GM12878 (cell line): ENCODE data around the gene FXYD3. TPM values are rescaled to one million over a fixed set of nuclear protein-coding genes. Genes with fewer than 3 reads are reported as not detected.
A peak's percentile ranks its signal among the peaks of the same experiment; 100 is the strongest.

Experiments used
- ATAC-seq: fragments of 200-7000 bp; cut with Tn5 transposase; 3 replicates; pipeline ENCODE4 v1.9.1; 2020; ENCODE audit warnings: mild to moderate bottlenecking, moderate library complexity
- BruUV-seq: library from RNA; stranded (reverse); fragments of 400-500 nt; replicated peaks from 2 replicates; lab custom pipeline; 2021; lab: Mats Ljungman, UMichigan
- CTCF ChIA-PET: fragments of 300-600 bp; sonication (Branson Sonifier 250); formaldehyde crosslinking; extraction: SDS; loops from one replicate; lab custom pipeline; 2021; ENCODE audit warnings: inconsistent platforms; lab: Yijun Ruan, JAX
- POLR2A ChIA-PET: fragments of 350-600 bp; formaldehyde crosslinking; extraction: SDS; loops from one replicate; lab custom pipeline; 2021; ENCODE audit warnings: inconsistent platforms; lab: Charles Lee
- RAD21 ChIA-PET: fragments of 300-600 bp; sonication (Branson Sonifier 250); formaldehyde crosslinking; loops from one replicate; lab custom pipeline; 2023; ENCODE audit warnings: antibody characterized with exemption; ENCODE audit not compliant: unreplicated experiment; lab: Charles Lee
- SMC1A ChIA-PET: fragments of 300-600 bp; sonication (Branson Sonifier 250); formaldehyde crosslinking; loops from one replicate; lab custom pipeline; 2023; ENCODE audit not compliant: unreplicated experiment, uncharacterized antibody; lab: Charles Lee
- DNase-seq: peaks from one replicate; pipeline ENCODE4 v3.0.0-alpha.2; 2011; ENCODE audit warnings: low read depth, low spot score
- FAIRE-seq: peaks from 3 replicates; lab custom pipeline; 2011; peaks lifted over from hg19 to GRCh38; lab: Jason Lieb, UNC
- H2AFZ ChIP-seq: 2 replicates; pipeline ENCODE4 v1.6.0; 2011; ENCODE audit warnings: low read depth, low read length, control low read depth; ENCODE audit not compliant: control insufficient read depth
- H3K27ac ChIP-seq: 2 replicates; pipeline ENCODE4 v1.5.1; 2011; ENCODE audit warnings: control low read depth; ENCODE audit not compliant: control insufficient read depth, insufficient read depth
- H3K27me3 ChIP-seq, 2 experiments: replicated peaks in 1 of 2; 2 replicates each; pipeline versions ENCODE4 v1.6.0 to v1.6.1; 2011; ENCODE audit warnings: low read length in 1 of 2; ENCODE audit not compliant: control insufficient read depth in 2 of 2, insufficient read depth in 2 of 2
- H3K36me3 ChIP-seq, 2 experiments: 2 replicates each; pipeline ENCODE4 v1.5.1; 2011; ENCODE audit warnings: low read length in 1 of 2; ENCODE audit not compliant: control insufficient read depth in 2 of 2, insufficient read depth in 2 of 2
- H3K4me1 ChIP-seq: 2 replicates; pipeline ENCODE4 v1.6.1; 2011; ENCODE audit warnings: mild to moderate bottlenecking, low read length, moderate library complexity, mixed read lengths; ENCODE audit not compliant: control insufficient read depth, insufficient read depth
- H3K4me2 ChIP-seq: 2 replicates; pipeline ENCODE4 v1.6.0; 2011; ENCODE audit warnings: control low read depth; ENCODE audit not compliant: control insufficient read depth, insufficient read depth
- H3K4me3 ChIP-seq: fragments of 200-600 bp; sonication (generic); 2 replicates; pipeline ENCODE4 v1.5.1; 2016
- H3K79me2 ChIP-seq: 2 replicates; pipeline ENCODE4 v1.6.0; 2011; ENCODE audit warnings: low read length; ENCODE audit not compliant: control insufficient read depth, insufficient read depth
- H3K9ac ChIP-seq: 2 replicates; pipeline ENCODE4 v1.8.0; 2011; ENCODE audit warnings: low read length, control low read depth, mixed read lengths; ENCODE audit not compliant: control insufficient read depth, insufficient read depth
- H3K9me3 ChIP-seq: replicated peaks from 3 replicates; pipeline ENCODE4 v1.5.1; 2011; ENCODE audit warnings: mild to moderate bottlenecking, low read length; ENCODE audit not compliant: control insufficient read depth, insufficient read depth
- H4K20me1 ChIP-seq: 2 replicates; pipeline ENCODE4 v1.6.0; 2011; ENCODE audit not compliant: control insufficient read depth, insufficient read depth
- ASH2L ChIP-seq: fragments of 300-600, 200-600 bp; sonication (generic); IDR thresholded peaks from 2 replicates; pipeline ENCODE4 v1.6.1; 2017; ENCODE audit warnings: low read depth, mild to moderate bottlenecking, borderline replicate concordance
- CBX5 ChIP-seq: sonication (generic); IDR thresholded peaks from 2 replicates; pipeline ENCODE4 v1.6.1; 2016; ENCODE audit warnings: low read depth, moderate library complexity, mild to moderate bottlenecking, inconsistent platforms
- MXI1 ChIP-seq: fragments of 150-350 bp; IDR thresholded peaks from 2 replicates; pipeline ENCODE4 v1.6.1; 2011; ENCODE audit warnings: low read depth, mild to moderate bottlenecking, inconsistent platforms, low read length, improper control_type of control experiment
- RFX5 ChIP-seq: IDR thresholded peaks from 2 replicates; pipeline ENCODE4 v1.6.1; 2011; ENCODE audit warnings: low read depth, low read length, improper control_type of control experiment
- RUNX3 ChIP-seq: IDR thresholded peaks from 2 replicates; pipeline ENCODE4 v1.6.1; 2012; ENCODE audit warnings: low read length, inconsistent platforms
- SMAD1 ChIP-seq: fragments of 450-650 bp; IDR thresholded peaks from 2 replicates; pipeline ENCODE4 v1.6.1; 2018; ENCODE audit warnings: mild to moderate bottlenecking, low read depth; ENCODE audit not compliant: partially characterized antibody
- SMARCA5 ChIP-seq: fragments of 450-650 bp; IDR thresholded peaks from 2 replicates; pipeline ENCODE4 v1.6.1; 2017; ENCODE audit warnings: mild to moderate bottlenecking
- WGBS: methylation state at CpG from one replicate; pipeline ENCODE4 v1.1.6; 2016; ENCODE audit warnings: low lambda C conversion rate; ENCODE audit not compliant: insufficient replicate concordance, insufficient coverage; ENCODE audit errors: missing lambda C conversion rate; 5-methylcytosine and 5-hydroxymethylcytosine counted together
- in situ Hi-C: fragments of 300-500 bp; cut with MboI; formaldehyde crosslinking; loops from 9 replicates; pipeline ENCODE4 v1.14.3; 2018; ENCODE audit warnings: mixed read lengths
- intact Hi-C: fragments of 100-400 bp; cut with micrococcal nuclease; formaldehyde crosslinking; loops from one replicate; pipeline ENCODE4 v1.14.2; 2022; ENCODE audit not compliant: unreplicated experiment
- polyA plus RNA-seq, 11 experiments: library from polyadenylated mRNA; depleted of rRNA in 4 of 11; unstranded in 6 of 11; stranded (reverse) in 5 of 11; fragments of >200 nt; fragmentation: Nextera tagmentation in 4 of 11; fragmentation: Illumina TruSeq in 1 of 11; extraction: Ambion mirVana in 4 of 11; extraction: Trizol in 1 of 11; gene quantifications; 1 replicate in 1 of 11; 2 replicates in 10 of 11; pipeline versions ENCODE4 v1.2.1 to v1.2.3, GENCODE V29; 2011 to 2016; ENCODE audit warnings: inconsistent platforms in 2 of 11, missing spikeins in 2 of 11, low read depth in 1 of 11
- total RNA-seq, 4 experiments: library from RNA; depleted of rRNA in 3 of 4; stranded (reverse); fragments of >200 nt in 3 of 4; fragmentation: Illumina TruSeq in 1 of 4; extraction: Trizol in 1 of 4; gene quantifications; 2 replicates each; pipeline versions ENCODE4 v1.2.1 to v1.2.3, GENCODE V29; 2013 to 2021

Gene FXYD3
- total and polyA plus RNA-seq, 10 of the 15 experiments (the other 5 are each of a cell fraction or from before 2014, with no cell fraction given) = 0.09 to 0.44 TPM; not detected in 8

DNA sequence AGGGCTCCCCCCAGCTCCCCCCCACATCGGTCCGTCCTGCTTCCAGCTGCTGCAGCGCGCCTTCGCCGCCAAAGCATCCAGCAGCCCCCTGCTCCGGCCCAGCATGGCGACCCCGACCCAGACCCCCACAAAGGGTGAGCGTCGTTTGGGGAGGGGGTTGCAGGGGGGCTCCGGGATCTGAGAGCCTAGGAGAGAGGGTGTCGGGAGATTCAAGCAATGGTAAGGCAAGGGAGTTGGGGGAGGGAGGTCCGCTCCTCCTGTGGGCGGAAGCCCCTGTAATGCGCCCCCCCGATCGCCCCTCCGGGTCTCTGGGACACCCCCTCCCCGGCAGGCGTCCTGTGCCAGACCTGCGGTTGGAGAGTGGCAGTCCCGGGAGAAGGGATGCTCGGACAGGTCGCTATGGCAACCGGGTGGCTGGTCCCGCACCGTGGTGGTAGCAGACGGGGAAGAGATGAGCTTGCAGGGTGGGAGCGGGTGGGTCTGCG lies 27.6 kb downstream of the FXYD3 start, which contains the start of gene FXYD7:
Gene FXYD7, plus strand, starts transcription at position 25 of the 485 bp plus-strand sequence. Its CDS starts 79 bp downstream, at position 104.
- ATAC-seq (no peak), DNase-seq (no peak)
- no peak for TF ChIP-seq RUNX3
- TF ChIP-seq MXI1 = no peak
- no peak for TF ChIP-seq SMAD1
- TF ChIP-seq CBX5 = no peak
- no peak for TF ChIP-seq RFX5
- TF ChIP-seq ASH2L = no peak
- TF ChIP-seq SMARCA5 = peak; percentile 52; the same call in 1 of the 2 replicates
- TF ChIP-seq, all 136 proteins: peak for 1
- Histone ChIP-seq H3K4me2 (peak within 1 kb of the TSS; percentile 79), H3K79me2 (no peaks in the 10 kb centered on the region), H4K20me1 (no peaks in the 10 kb centered on the region), H3K9ac (no peak within 1 kb of the TSS), H3K27me3 (peaks cover 2 to 5% of the 10 kb centered on the region in 2 experiments; a peak in 2 of 4 replicates), H3K27ac (no peak within 1 kb of the TSS), H3K4me1 (peaks cover 13% of the 10 kb centered on the region), H3K9me3 (no peaks in the 10 kb centered on the region), H3K36me3 (no peaks in the 10 kb centered on the region), H2AFZ (no peak within 1 kb of the TSS), H3K4me3 (peak within 1 kb of the TSS; percentile 27; the same call in 1 of the 2 replicates)
- ChIA-PET CTCF (interaction anchor here (1.4 to 3.3 kb wide), 7 partner anchors 10 to 367 kb away, joined by 4 to 34 read pairs (median 11); partner anchors contain the start of genes FXYD3 and FXYD5), SMC1A (interaction anchor here (0.6 to 2.4 kb wide), 3 partner anchors 11 to 72 kb away, joined by 3 to 17 read pairs (median 5); partner anchors contain the start of gene FXYD5), POLR2A (no interaction called here), RAD21 (interaction anchor here (0.6 to 3.0 kb wide), 4 partner anchors 63 to 365 kb away, joined by 3 to 17 read pairs (median 10); no protein-coding TSS in a partner anchor)
- intact Hi-C loops = loop anchor here (5.0 kb wide), 1 partner anchor 104 kb away; the partner anchor contains the start of gene LSR
- no TSS peak for BruUV-seq
- in situ Hi-C loops = no loop called here
- 5% methylated on average over 18 of the region's 31 CpGs for WGBS
- no peak for FAIRE-seq
